Loucy (cell line): ENCODE data around the gene FGF12.

Source experiments
- EZH2phosphoT487 ChIP-seq: fragments of 200-600 bp; IDR thresholded peaks from 2 replicates; pipeline ENCODE4 v1.6.1; 2018; ENCODE audit warnings: antibody characterized with exemption, mild to moderate bottlenecking, moderate library complexity, borderline replicate concordance
- TF ChIP-seq, protein P1 (sequence below): fragments of 200-600 bp; sonication (generic); conservative IDR thresholded peaks from 2 replicates; pipeline ENCODE4 v1.5.1; 2014; ENCODE audit warnings: mild to moderate bottlenecking, antibody characterized with exemption, low read length

- TF ChIP-seq, protein P1, sequence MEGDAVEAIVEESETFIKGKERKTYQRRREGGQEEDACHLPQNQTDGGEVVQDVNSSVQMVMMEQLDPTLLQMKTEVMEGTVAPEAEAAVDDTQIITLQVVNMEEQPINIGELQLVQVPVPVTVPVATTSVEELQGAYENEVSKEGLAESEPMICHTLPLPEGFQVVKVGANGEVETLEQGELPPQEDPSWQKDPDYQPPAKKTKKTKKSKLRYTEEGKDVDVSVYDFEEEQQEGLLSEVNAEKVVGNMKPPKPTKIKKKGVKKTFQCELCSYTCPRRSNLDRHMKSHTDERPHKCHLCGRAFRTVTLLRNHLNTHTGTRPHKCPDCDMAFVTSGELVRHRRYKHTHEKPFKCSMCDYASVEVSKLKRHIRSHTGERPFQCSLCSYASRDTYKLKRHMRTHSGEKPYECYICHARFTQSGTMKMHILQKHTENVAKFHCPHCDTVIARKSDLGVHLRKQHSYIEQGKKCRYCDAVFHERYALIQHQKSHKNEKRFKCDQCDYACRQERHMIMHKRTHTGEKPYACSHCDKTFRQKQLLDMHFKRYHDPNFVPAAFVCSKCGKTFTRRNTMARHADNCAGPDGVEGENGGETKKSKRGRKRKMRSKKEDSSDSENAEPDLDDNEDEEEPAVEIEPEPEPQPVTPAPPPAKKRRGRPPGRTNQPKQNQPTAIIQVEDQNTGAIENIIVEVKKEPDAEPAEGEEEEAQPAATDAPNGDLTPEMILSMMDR: no peak
- no peak for TF ChIP-seq EZH2phosphoT487
Observed at GRCh38 chr3:192091831-192092230, 635.5 kb downstream of the FGF12 start.
